CD4-positive, alpha-beta T cell treated with Interleukin-17A for 4 hours (primary cell): ENCODE data around the gene LSAMP.
"Not testable (repeated sequence)": the region's sequence is repeated elsewhere in the genome, so short reads cannot be mapped to it uniquely, and the experiment has no call there.

Experiments
- DNase-seq: peaks from one replicate; pipeline ENCODE4 v3.0.0-alpha.2; 2020; ENCODE audit warnings: mixed read lengths

Gene LSAMP

GRCh38 chr3:115862099-115862498 lies 583.2 kb downstream of the LSAMP start:
- no peak for DNase-seq

GRCh38 chr3:115861166-115861733 lies 584.0 kb downstream of the LSAMP start:
- no peak for DNase-seq

- no peak for DNase-seq
These were observed 584.5 kb downstream of the LSAMP start for GRCh38 chr3:115860766-115861165.

- DNase-seq, result no peak
These were observed 586.1 kb downstream of the LSAMP start for GRCh38 chr3:115859002-115859807.

GRCh38 chr3:115857518-115858136 lies 587.7 kb downstream of the LSAMP start:
- DNase-seq, result no peak

GRCh38 chr3:115855911-115856310 lies 589.4 kb downstream of the LSAMP start:
- DNase-seq, result no peak

GRCh38 chr3:115853104-115853503 lies 592.2 kb downstream of the LSAMP start:
- no peak for DNase-seq

GRCh38 chr3:115852278-115852677 lies 593.0 kb downstream of the LSAMP start:
- no peak for DNase-seq

GRCh38 chr3:115851571-115851970 lies 593.7 kb downstream of the LSAMP start:
- DNase-seq, result no peak

GRCh38 chr3:115848641-115849040 lies 596.6 kb downstream of the LSAMP start:
- DNase-seq, result no peak

- no peak for DNase-seq
These were observed 599.3 kb downstream of the LSAMP start for GRCh38 chr3:115845986-115846385.

GRCh38 chr3:115844729-115845128 lies 600.6 kb downstream of the LSAMP start:
- DNase-seq, result not testable (repeated sequence)

GRCh38 chr3:115843206-115843605 lies 602.1 kb downstream of the LSAMP start:
- DNase-seq, result no peak

GRCh38 chr3:115839246-115839645 lies 606.0 kb downstream of the LSAMP start:
- no peak for DNase-seq

- DNase-seq, result no peak
These were observed 606.5 kb downstream of the LSAMP start for GRCh38 chr3:115838786-115839185.

- DNase-seq, result no peak
These were observed 608.3 kb downstream of the LSAMP start for GRCh38 chr3:115836944-115837343.

- DNase-seq, result no peak
These were observed 609.3 kb downstream of the LSAMP start for GRCh38 chr3:115835946-115836345.

- no peak for DNase-seq
These were observed 611.2 kb downstream of the LSAMP start for GRCh38 chr3:115834068-115834467.

- DNase-seq, result no peak
These were observed 612.2 kb downstream of the LSAMP start for GRCh38 chr3:115833074-115833473.

GRCh38 chr3:115832265-115832664 lies 613.0 kb downstream of the LSAMP start:
- DNase-seq, result no peak

GRCh38 chr3:115831864-115832263 lies 613.4 kb downstream of the LSAMP start:
- DNase-seq, result no peak

- DNase-seq, result no peak
These were observed 614.4 kb downstream of the LSAMP start for GRCh38 chr3:115830764-115831395.

GRCh38 chr3:115828401-115828800 lies 616.9 kb downstream of the LSAMP start:
- DNase-seq, result no peak

GRCh38 chr3:115827495-115827894 lies 617.8 kb downstream of the LSAMP start:
- no peak for DNase-seq
